ENCODE results near the gene MYH16. TPM values are rescaled to one million over a fixed set of nuclear protein-coding genes. Genes with fewer than 3 reads are reported as not detected.

MYH16 gene
- total and polyA plus RNA-seq, 2 donors (not counting 1 experiment from before 2014, with no cell fraction given) = not detected

DNA sequence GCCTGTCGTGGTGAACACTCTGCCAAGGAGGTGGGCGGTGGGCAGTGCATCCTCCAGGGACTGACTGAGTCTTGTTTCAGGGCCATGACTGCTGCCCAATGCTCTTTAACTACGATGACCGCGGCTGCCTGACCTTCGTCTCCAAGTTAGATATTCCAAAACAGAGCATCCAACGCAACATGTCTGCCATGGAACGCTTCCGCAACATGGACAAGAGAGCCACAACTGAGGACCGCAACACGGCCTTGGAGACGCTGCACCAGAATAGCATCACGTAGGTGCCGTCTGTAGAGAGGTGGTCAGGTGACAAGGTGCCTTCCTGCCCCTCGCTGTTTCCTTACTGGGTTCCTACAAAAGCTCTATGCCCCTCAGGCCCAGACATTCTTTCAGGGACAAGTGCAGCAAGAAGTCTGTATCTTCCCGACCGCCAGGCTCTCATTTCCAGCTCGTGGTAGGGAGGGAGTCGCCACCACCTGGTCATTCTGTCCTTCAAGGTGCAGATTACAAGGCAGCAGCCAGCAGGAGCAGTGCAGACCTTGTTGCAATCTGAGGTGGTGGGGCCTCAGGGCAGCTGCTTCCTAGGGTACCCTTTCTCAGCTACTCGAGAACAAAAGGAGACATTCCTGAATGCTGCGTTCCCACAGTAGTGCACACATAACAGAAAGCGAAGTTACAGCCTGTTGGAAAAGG, 87.0 kb downstream of the MYH16 start:
- Histone ChIP-seq H3K4me3 (replicated peaks in 1 of 4; ENCODE audit: control extremely low read depth in 1 of 4, insufficient read depth in 1 of 4, low read depth in 3 of 4, low read length in 4 of 4) (no peak overlapping the region), H3K27ac (ENCODE audit: insufficient read depth, low read length) (no peak overlapping the region), H3K36me3 (ENCODE audit: control insufficient read depth, insufficient read depth, low read length) (peaks cover 7% of the 10 kb centered on the region), H3K79me2 (ENCODE audit: control insufficient read depth, insufficient read depth, low read length) (no peaks in the 10 kb centered on the region), H3K27me3 (ENCODE audit: control insufficient read depth, insufficient read depth, low read length) (no peaks in the 10 kb centered on the region), H3K4me1 (ENCODE audit: control insufficient read depth, extremely low read depth, insufficient read depth, low read length) (no peaks in the 10 kb centered on the region), H3K9me3 (ENCODE audit: control insufficient read depth, insufficient read depth, low read depth, low read length) (no peaks in the 10 kb centered on the region), H3K4me2 (ENCODE audit: extremely low read depth, insufficient read depth, low read length) (no peak overlapping the region), H2AFZ (ENCODE audit: low read length) (no peak overlapping the region), H3K9ac (ENCODE audit: insufficient read depth, low read length) (no peak overlapping the region), H4K20me1 (ENCODE audit: control insufficient read depth, extremely low read depth, insufficient read depth, low read length) (no peaks in the 10 kb centered on the region)
- DNase-seq (ENCODE audit: low read depth in 2 of 2) = no peak
- TF ChIP-seq, protein P1, sequence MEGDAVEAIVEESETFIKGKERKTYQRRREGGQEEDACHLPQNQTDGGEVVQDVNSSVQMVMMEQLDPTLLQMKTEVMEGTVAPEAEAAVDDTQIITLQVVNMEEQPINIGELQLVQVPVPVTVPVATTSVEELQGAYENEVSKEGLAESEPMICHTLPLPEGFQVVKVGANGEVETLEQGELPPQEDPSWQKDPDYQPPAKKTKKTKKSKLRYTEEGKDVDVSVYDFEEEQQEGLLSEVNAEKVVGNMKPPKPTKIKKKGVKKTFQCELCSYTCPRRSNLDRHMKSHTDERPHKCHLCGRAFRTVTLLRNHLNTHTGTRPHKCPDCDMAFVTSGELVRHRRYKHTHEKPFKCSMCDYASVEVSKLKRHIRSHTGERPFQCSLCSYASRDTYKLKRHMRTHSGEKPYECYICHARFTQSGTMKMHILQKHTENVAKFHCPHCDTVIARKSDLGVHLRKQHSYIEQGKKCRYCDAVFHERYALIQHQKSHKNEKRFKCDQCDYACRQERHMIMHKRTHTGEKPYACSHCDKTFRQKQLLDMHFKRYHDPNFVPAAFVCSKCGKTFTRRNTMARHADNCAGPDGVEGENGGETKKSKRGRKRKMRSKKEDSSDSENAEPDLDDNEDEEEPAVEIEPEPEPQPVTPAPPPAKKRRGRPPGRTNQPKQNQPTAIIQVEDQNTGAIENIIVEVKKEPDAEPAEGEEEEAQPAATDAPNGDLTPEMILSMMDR (conservative IDR thresholded peaks at IDR 0.05 in 1 of 2, IDR thresholded peaks at IDR 0.05 in 1 of 2; ENCODE audit: low read depth in 1 of 2, low read length in 2 of 2) = no peak
- no peak for TF ChIP-seq EZH2 (IDR thresholded peaks at IDR 0.05; ENCODE audit: low read length, missing control alignments)

Other genes with a start within 250 kb of the MYH16 start
- gene SMURF1, start 128.7 kb upstream of the MYH16 start, total RNA-seq = 13.1 and 18.7 TPM in 2 replicates
- gene SMURF1, start 128.7 kb upstream of the MYH16 start, polyA plus RNA-seq = 15.9 and 17.2 TPM in 2 replicates
- gene KPNA7, start 64.7 kb upstream of the MYH16 start, total RNA-seq = not detected in 2 replicates
- not detected in 2 replicates for gene KPNA7, start 64.7 kb upstream of the MYH16 start, polyA plus RNA-seq
- gene ARPC1A, start 53.1 kb downstream of the MYH16 start, total RNA-seq = 162 and 226 TPM in 2 replicates
- gene ARPC1A, start 53.1 kb downstream of the MYH16 start, polyA plus RNA-seq = 184 and 279 TPM in 2 replicates
- gene ARPC1B, start 101.9 kb downstream of the MYH16 start, total RNA-seq = 241 and 394 TPM in 2 replicates
- gene ARPC1B, start 101.9 kb downstream of the MYH16 start, polyA plus RNA-seq = 245 and 408 TPM in 2 replicates
- 29.6 and 34.7 TPM in 2 replicates for gene PDAP1, start 135.8 kb downstream of the MYH16 start, total RNA-seq
- gene PDAP1, start 135.8 kb downstream of the MYH16 start, polyA plus RNA-seq = 105 and 136 TPM in 2 replicates
- gene BUD31, start 136.1 kb downstream of the MYH16 start, total RNA-seq = 114 and 129 TPM in 2 replicates
- 83.4 and 94.8 TPM in 2 replicates for gene BUD31, start 136.1 kb downstream of the MYH16 start, polyA plus RNA-seq
- gene PTCD1, start 166.0 kb downstream of the MYH16 start, total RNA-seq = 7.2 and 8.1 TPM in 2 replicates
- 2.3 and 2.6 TPM in 2 replicates for gene PTCD1, start 166.0 kb downstream of the MYH16 start, polyA plus RNA-seq
- 38.0 and 44.9 TPM in 2 replicates for gene CPSF4, start 166.1 kb downstream of the MYH16 start, total RNA-seq
- gene CPSF4, start 166.1 kb downstream of the MYH16 start, polyA plus RNA-seq = 17.3 and 21.9 TPM in 2 replicates
- gene ATP5MF, start 193.3 kb downstream of the MYH16 start, total RNA-seq = 269 and 296 TPM in 2 replicates
- gene ATP5MF, start 193.3 kb downstream of the MYH16 start, polyA plus RNA-seq = 2,326 and 2,573 TPM in 2 replicates
- 2.3 and 4.8 TPM in 2 replicates for gene ZNF789, start 200.1 kb downstream of the MYH16 start, total RNA-seq
- gene ZNF789, start 200.1 kb downstream of the MYH16 start, polyA plus RNA-seq = 5.5 and 8.7 TPM in 2 replicates
- gene ZNF394, start 227.4 kb downstream of the MYH16 start, total RNA-seq = 20.1 and 22.1 TPM in 2 replicates
- 9.1 and 9.5 TPM in 2 replicates for gene ZNF394, start 227.4 kb downstream of the MYH16 start, polyA plus RNA-seq
- 13.6 and 17.5 TPM in 2 replicates for gene ZKSCAN5, start 231.8 kb downstream of the MYH16 start, total RNA-seq
- 9.6 and 10.4 TPM in 2 replicates for gene ZKSCAN5, start 231.8 kb downstream of the MYH16 start, polyA plus RNA-seq

Data from fibroblast of lung (primary cell).